GM12891 (cell line): ENCODE data around the gene CD69.

Experiments used
- POLR2A ChIP-seq: IDR thresholded peaks from 2 replicates; pipeline ENCODE4 v1.6.1; 2011; ENCODE audit warnings: low read depth, low read length, control low read depth
- POLR2AphosphoS5 ChIP-seq: IDR thresholded peaks from 2 replicates; pipeline ENCODE4 v1.6.1; 2011; ENCODE audit warnings: low read depth, low read length, control low read depth

GRCh38 chr12:9792185-9792900 is 31.6 kb upstream of the CD69 start:
- TF ChIP-seq POLR2AphosphoS5 (no peak), POLR2A (no peak)
